OCI-LY3 (cell line): ENCODE measurements around the gene VENTX.

Experiments
- EZH2phosphoT487 ChIP-seq: fragments of 200-600 bp; shearing (Covaris generic); IDR thresholded peaks from 2 replicates; pipeline ENCODE4 v1.6.1; 2018; ENCODE audit warnings: antibody characterized with exemption, mixed run types, low read depth
- TF ChIP-seq, protein P1 (sequence below): fragments of 200-600, 300-600 bp; sonication (generic); IDR thresholded peaks from 2 replicates; pipeline ENCODE4 v1.5.1; 2014; ENCODE audit warnings: antibody characterized with exemption, low read length, low read depth

DNA sequence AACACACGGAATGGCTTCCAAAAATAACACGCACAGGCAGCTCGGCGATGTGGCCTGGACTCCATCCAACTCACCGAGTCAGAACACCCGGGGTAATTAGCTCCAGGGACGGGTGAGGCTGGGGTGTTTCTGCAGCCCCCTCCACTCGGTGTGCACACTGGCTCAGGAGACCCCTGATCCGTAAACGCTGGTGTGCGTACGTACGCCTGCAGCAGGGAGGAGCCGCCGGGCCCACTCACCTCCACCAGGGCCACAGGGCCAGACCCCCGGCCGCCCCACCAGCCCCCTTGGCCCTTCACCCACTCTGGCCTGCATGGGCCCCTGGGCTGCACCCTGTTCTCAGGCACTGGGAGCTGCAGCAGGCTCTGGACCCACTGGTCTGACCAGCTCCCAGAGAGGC, 30.0 kb upstream of the VENTX start:
- TF ChIP-seq, protein P1, sequence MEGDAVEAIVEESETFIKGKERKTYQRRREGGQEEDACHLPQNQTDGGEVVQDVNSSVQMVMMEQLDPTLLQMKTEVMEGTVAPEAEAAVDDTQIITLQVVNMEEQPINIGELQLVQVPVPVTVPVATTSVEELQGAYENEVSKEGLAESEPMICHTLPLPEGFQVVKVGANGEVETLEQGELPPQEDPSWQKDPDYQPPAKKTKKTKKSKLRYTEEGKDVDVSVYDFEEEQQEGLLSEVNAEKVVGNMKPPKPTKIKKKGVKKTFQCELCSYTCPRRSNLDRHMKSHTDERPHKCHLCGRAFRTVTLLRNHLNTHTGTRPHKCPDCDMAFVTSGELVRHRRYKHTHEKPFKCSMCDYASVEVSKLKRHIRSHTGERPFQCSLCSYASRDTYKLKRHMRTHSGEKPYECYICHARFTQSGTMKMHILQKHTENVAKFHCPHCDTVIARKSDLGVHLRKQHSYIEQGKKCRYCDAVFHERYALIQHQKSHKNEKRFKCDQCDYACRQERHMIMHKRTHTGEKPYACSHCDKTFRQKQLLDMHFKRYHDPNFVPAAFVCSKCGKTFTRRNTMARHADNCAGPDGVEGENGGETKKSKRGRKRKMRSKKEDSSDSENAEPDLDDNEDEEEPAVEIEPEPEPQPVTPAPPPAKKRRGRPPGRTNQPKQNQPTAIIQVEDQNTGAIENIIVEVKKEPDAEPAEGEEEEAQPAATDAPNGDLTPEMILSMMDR = no peak
- TF ChIP-seq EZH2phosphoT487 = no peak
